GM12864 (cell line): ENCODE data around the gene TSPAN5.

Experiments used
- DNase-seq: peaks from one replicate; pipeline ENCODE4 v3.0.0-alpha.2; 2011; ENCODE audit warnings: low read depth
- H3K4me3 ChIP-seq: 2 replicates; pipeline ENCODE4 v1.5.1; 2011; ENCODE audit warnings: mild to moderate bottlenecking, low read depth, low read length, control low read depth
- CTCF ChIP-seq: IDR thresholded peaks from 2 replicates; pipeline ENCODE4 v1.5.1; 2011; ENCODE audit warnings: low read depth, mild to moderate bottlenecking, moderate library complexity, low read length, control low read depth, inconsistent platforms; ENCODE audit errors: missing control alignments

The TSPAN5 gene

GRCh38 chr4:98673978-98674377, 15.6 kb upstream of the TSPAN5 start:
- DNase-seq: no peak
- no peak overlapping the region for H3K4me3 ChIP-seq
- no peak for TF ChIP-seq CTCF

DNA sequence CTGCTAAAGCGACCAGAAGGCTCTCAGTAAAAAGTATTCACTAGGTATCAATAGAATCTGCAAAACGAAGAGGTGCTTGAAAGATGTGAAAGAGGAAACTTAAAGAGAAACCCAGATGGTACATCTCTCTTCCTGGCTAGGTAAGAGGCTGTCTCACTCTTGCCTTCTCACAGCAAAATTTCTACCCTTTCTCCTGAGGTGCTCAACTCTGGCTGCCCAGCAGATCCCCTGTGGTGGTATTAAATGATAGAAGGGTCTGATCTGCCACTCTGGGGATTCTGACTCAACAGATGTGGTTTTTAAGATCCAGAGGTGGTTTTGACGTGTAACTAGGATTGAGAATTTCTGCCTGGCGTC, 14.9 kb upstream of the TSPAN5 start:
- DNase-seq: no peak
- TF ChIP-seq CTCF: no peak
- no peak overlapping the region for H3K4me3 ChIP-seq

DNA sequence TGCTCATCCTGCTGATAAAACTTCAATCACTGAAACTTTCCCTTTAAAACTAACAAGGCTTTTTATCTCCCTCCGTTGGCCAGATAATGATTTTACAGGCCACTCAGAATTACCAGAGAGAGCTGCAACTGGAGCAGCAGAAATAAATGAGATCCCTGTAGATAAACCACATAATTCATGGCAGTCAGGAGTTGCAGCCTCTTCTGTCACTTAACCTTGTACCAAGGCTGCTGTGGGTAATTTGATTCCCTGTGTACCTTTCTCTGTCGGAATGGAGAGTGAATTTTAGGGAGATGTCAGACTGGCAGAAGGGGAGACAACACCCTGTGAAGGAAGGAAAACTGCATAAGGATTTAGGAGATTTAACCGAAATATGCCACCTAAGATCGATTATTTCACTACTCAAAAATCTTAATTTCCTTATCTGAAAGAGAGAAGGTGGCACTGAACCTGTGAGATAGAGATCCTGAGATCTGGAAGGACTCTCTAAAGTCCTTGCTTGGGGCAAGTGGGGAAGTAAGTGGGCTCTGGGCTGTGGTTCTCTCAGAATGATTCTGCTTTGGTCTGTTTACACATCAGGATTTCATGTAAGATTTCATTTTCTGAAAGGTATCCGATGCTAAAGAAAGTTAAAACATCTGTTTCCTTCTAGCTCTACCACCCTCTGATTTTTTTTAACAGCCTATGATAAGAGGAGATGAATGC, 14.3 kb upstream of the TSPAN5 start:
- no peak for DNase-seq
- no peak for TF ChIP-seq CTCF
- no peak overlapping the region for H3K4me3 ChIP-seq

GRCh38 chr4:98671131-98671530, 12.7 kb upstream of the TSPAN5 start:
- no peak for TF ChIP-seq CTCF
- H3K4me3 ChIP-seq: no peak overlapping the region
- no peak for DNase-seq

GRCh38 chr4:98670186-98670585, 11.8 kb upstream of the TSPAN5 start:
- no peak for TF ChIP-seq CTCF
- no peak for DNase-seq
- no peak overlapping the region for H3K4me3 ChIP-seq

DNA sequence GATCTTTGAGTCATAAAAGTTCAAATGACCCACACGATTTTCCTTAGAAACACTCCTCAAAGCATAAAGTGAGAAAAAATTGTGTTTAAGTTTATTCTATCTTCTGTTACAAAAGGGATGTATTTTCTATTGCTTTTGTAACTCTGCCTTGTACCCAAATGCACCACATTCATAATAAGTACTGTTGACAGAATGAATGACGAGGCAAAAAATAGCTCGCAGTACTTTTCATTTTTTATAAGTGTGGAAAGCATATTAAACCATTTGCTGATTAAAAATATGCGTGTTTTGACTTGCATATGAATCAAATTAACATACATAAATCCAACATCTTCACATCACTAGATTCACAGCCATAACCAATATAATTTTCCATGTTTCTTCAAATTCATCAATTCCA, 11.2 kb upstream of the TSPAN5 start:
- TF ChIP-seq CTCF: no peak
- DNase-seq: no peak
- H3K4me3 ChIP-seq: no peak overlapping the region

DNA sequence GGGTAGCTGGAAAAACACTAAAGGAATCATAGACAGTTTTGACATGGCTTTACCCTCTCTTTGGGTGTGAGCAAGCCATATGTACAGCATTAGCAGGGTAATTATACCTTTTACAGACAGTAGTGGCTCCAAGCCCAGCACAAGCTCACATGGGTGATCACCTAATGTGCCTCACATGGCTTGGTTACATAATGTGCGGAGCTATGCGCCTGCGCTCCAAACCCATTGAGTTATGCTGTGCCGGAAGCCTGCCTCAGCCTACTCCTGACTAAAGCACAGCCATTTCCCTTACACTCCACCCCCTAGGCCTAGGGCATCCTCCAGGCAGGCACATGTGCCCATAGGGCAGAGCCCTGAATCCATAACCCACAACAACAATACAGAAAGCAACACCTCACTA, 6.5 kb upstream of the TSPAN5 start:
- H3K4me3 ChIP-seq: no peak overlapping the region
- no peak for TF ChIP-seq CTCF
- DNase-seq: no peak
